SK-N-SH (cell line): ENCODE results near the gene PRPH. TPM values are rescaled to one million over a fixed set of nuclear protein-coding genes. Genes with fewer than 3 reads are reported as not detected.
A peak's percentile ranks its signal among the peaks of the same experiment; 100 is the strongest.

Experiments used
- CTCF ChIA-PET: fragments of 300-600, 350-600 bp; formaldehyde crosslinking; extraction: SDS; loops from one replicate; lab custom pipeline; 2021; lab: Yijun Ruan, JAX
- POLR2A ChIA-PET: fragments of 350-600 bp; sonication (Branson Sonifier 250); formaldehyde crosslinking; extraction: SDS; loops from one replicate; lab custom pipeline; 2020; ENCODE audit warnings: antibody characterized with exemption, inconsistent platforms; lab: Yijun Ruan, JAX
- DNase-seq: peaks from one replicate; pipeline ENCODE4 v3.0.0; 2012
- H2AFZ ChIP-seq: fragments of 200-600 bp; sonication (generic); 2 replicates; pipeline ENCODE4 v1.8.1; 2016; ENCODE audit warnings: antibody characterized with exemption, mild to moderate bottlenecking, low read depth
- H3F3A ChIP-seq: fragments of 200-600 bp; sonication (generic); replicated peaks from 2 replicates; pipeline ENCODE3; 2016; ENCODE audit warnings: antibody characterized with exemption, mild to moderate bottlenecking; ENCODE audit not compliant: insufficient read depth
- H3K27ac ChIP-seq, 2 experiments: fragments of 200-500 bp in 1 of 2; fragments of 200-600 bp in 1 of 2; sonication (Bioruptor generic) in 1 of 2; sonication (generic), shearing (Covaris generic) in 1 of 2; 2 replicates each; pipeline versions ENCODE4 v1.5.1 to v1.6.1; 2014 to 2016; ENCODE audit warnings: low read depth in 2 of 2, inconsistent platforms in 1 of 2, low read length in 1 of 2, mild to moderate bottlenecking in 1 of 2, mixed read lengths in 1 of 2
- H3K27me3 ChIP-seq: fragments of 200-600 bp; sonication (generic), shearing (Covaris generic); 2 replicates; pipeline ENCODE4 v1.6.1; 2016; ENCODE audit warnings: mixed run types; ENCODE audit not compliant: insufficient read depth
- H3K36me3 ChIP-seq, 2 experiments: fragments of 200-500 bp in 1 of 2; fragments of 200-600 bp in 1 of 2; sonication (Bioruptor generic) in 1 of 2; sonication (generic) in 1 of 2; replicated peaks in 1 of 2; 2 replicates each; pipeline versions ENCODE3 to v1.5.1; 2014 to 2016; ENCODE audit warnings: low read length in 1 of 2, mild to moderate bottlenecking in 1 of 2; ENCODE audit not compliant: insufficient read depth in 2 of 2, control insufficient read depth in 1 of 2
- H3K4me1 ChIP-seq, 2 experiments: fragments of 200-500 bp in 1 of 2; fragments of 200-600 bp in 1 of 2; sonication (Bioruptor generic) in 1 of 2; sonication (generic), shearing (Covaris generic) in 1 of 2; 2 replicates each; pipeline versions ENCODE4 v1.5.1 to v1.6.1; 2014 to 2016; ENCODE audit warnings: low read depth in 1 of 2, low read length in 1 of 2, mixed run types in 1 of 2; ENCODE audit not compliant: insufficient read depth in 2 of 2, control insufficient read depth in 1 of 2
- H3K4me2 ChIP-seq: fragments of 200-600 bp; sonication (generic), shearing (Covaris generic); 2 replicates; pipeline ENCODE4 v1.6.1; 2017; ENCODE audit warnings: mixed run types
- H3K4me3 ChIP-seq, 2 experiments: fragments of 200-500 bp in 1 of 2; fragments of 200-600 bp in 1 of 2; sonication (Bioruptor generic) in 1 of 2; sonication (generic), shearing (Covaris generic) in 1 of 2; 2 replicates each; pipeline versions ENCODE4 v1.5.1 to v1.8.1; 2014 to 2016; ENCODE audit warnings: low read depth in 2 of 2, inconsistent platforms in 1 of 2, low read length in 1 of 2, mild to moderate bottlenecking in 1 of 2, mixed read lengths in 1 of 2, moderate library complexity in 1 of 2
- H3K79me2 ChIP-seq: fragments of 200-600 bp; sonication (generic); 2 replicates; pipeline ENCODE4 v1.8.1; 2017; ENCODE audit warnings: mild to moderate bottlenecking; ENCODE audit not compliant: insufficient read depth
- H3K9ac ChIP-seq: fragments of 200-600 bp; sonication (generic); 2 replicates; pipeline ENCODE4 v1.6.1; 2017; ENCODE audit warnings: mixed run types
- H3K9me2 ChIP-seq: fragments of 200-600 bp; sonication (generic); 2 replicates; pipeline ENCODE4 v1.6.1; 2017; ENCODE audit warnings: mixed run types
- H3K9me3 ChIP-seq: fragments of 200-600 bp; sonication (generic); 2 replicates; pipeline ENCODE4 v1.6.1; 2017; ENCODE audit warnings: mixed run types, mild to moderate bottlenecking, moderate library complexity
- H4K20me1 ChIP-seq: fragments of 200-600 bp; sonication (generic); 2 replicates; pipeline ENCODE4 v1.6.1; 2017; ENCODE audit warnings: mild to moderate bottlenecking, mixed run types; ENCODE audit not compliant: insufficient read depth
- CHD2 ChIP-seq: fragments of 150-350 bp; IDR thresholded peaks from 2 replicates; pipeline ENCODE4 v1.6.1; 2018; ENCODE audit warnings: low read length; ENCODE audit not compliant: partially characterized antibody
- EP300 ChIP-seq, 2 experiments: IDR thresholded peaks; 2 replicates each; pipeline versions ENCODE4 v1.4.0 to v1.6.1; 2012; ENCODE audit warnings: borderline replicate concordance in 1 of 2, low read depth in 1 of 2, low read length in 1 of 2
- EZH2phosphoT487 ChIP-seq: fragments of 200-600 bp; sonication (generic); IDR thresholded peaks from 2 replicates; pipeline ENCODE4 v1.6.1; 2017; ENCODE audit warnings: low read depth, mixed run types, mild to moderate bottlenecking, antibody characterized with exemption, moderate library complexity, borderline replicate concordance
- FOXJ3 ChIP-seq: sonication (generic); formaldehyde crosslinking; IDR thresholded peaks from 2 replicates; pipeline ENCODE4 v1.5.1; 2020; ENCODE audit warnings: mild to moderate bottlenecking, missing genetic modification reagents
- GABPA ChIP-seq: IDR thresholded peaks from 2 replicates; pipeline ENCODE4 v1.4.0; 2012; ENCODE audit warnings: low read depth, mild to moderate bottlenecking
- GATA2 ChIP-seq: sonication (generic); formaldehyde crosslinking; IDR thresholded peaks from 2 replicates; pipeline ENCODE4 v1.5.0; 2020; ENCODE audit warnings: mild to moderate bottlenecking, missing genetic modification reagents
- IRF3 ChIP-seq: fragments of 150-350 bp; IDR thresholded peaks from 2 replicates; pipeline ENCODE4 v1.6.1; 2016; ENCODE audit warnings: mild to moderate bottlenecking, low read depth, low read length
- MAX ChIP-seq: IDR thresholded peaks from 2 replicates; pipeline ENCODE4 v1.4.0; 2012; ENCODE audit warnings: low read depth
- MXI1 ChIP-seq: IDR thresholded peaks from 2 replicates; pipeline ENCODE4 v1.6.1; 2012; ENCODE audit warnings: mild to moderate bottlenecking, low read depth, low read length, improper control_type of control experiment
- POLR2AphosphoS5 ChIP-seq: IDR thresholded peaks from 2 replicates; pipeline ENCODE4 v1.6.1; 2012; ENCODE audit warnings: low read depth, low read length
- RAD21 ChIP-seq: IDR thresholded peaks from 2 replicates; pipeline ENCODE4 v1.6.1; 2012; ENCODE audit warnings: mild to moderate bottlenecking, low read length
- RCOR1 ChIP-seq: fragments of 150-350 bp; IDR thresholded peaks from 2 replicates; pipeline ENCODE4 v1.6.1; 2017; ENCODE audit warnings: antibody characterized with exemption, low read length
- REST ChIP-seq: IDR thresholded peaks from 2 replicates; pipeline ENCODE4 v1.6.1; 2012; ENCODE audit warnings: mild to moderate bottlenecking, low read depth, low read length, moderate library complexity
- RXRA ChIP-seq: IDR thresholded peaks from 2 replicates; pipeline ENCODE4 v1.4.0; 2012; ENCODE audit warnings: low read depth, mild to moderate bottlenecking, borderline replicate concordance
- SIN3A ChIP-seq: IDR thresholded peaks from 2 replicates; pipeline ENCODE4 v1.6.1; 2012; ENCODE audit warnings: low read depth, mild to moderate bottlenecking, low read length, moderate library complexity, borderline replicate concordance
- TCF12 ChIP-seq: IDR thresholded peaks from 2 replicates; pipeline ENCODE4 v1.4.0; 2012
- USF2 ChIP-seq: fragments of 150-350 bp; IDR thresholded peaks from 2 replicates; pipeline ENCODE4 v1.6.1; 2017; ENCODE audit warnings: antibody characterized with exemption, low read length, low read depth, borderline replicate concordance
- WGBS: methylation state at CpG from one replicate; pipeline ENCODE4 v1.1.6; 2017; ENCODE audit warnings: low lambda C conversion rate; 5-methylcytosine and 5-hydroxymethylcytosine counted together
- polyA plus RNA-seq, 3 experiments: library from polyadenylated mRNA; depleted of rRNA; stranded (reverse); fragments of >200 nt; gene quantifications; 2 replicates each; pipeline ENCODE4 v1.2.3, GENCODE V29; 2012

Gene PRPH
- polyA plus RNA-seq, 1 of the 3 experiments (the other 2 are of a cell fraction), result 1.9 TPM

- POLR2A ChIA-PET, result no interaction called here
These were observed 33.2 kb upstream of the PRPH start for GRCh38 chr12:49261721-49262120.

GRCh38 chr12:49263400-49263763 is 31.6 kb upstream of the PRPH start:
- Histone ChIP-seq H3K79me2 (no peaks in the 10 kb centered on the region), H3F3A (peaks cover 49% of the 10 kb centered on the region), H3K9me2 (no peaks in the 10 kb centered on the region), H3K27me3 (no peaks in the 10 kb centered on the region), H3K4me3 (no peak overlapping the region), H3K27ac (no peak overlapping the region), H3K9ac (no peak overlapping the region), H2AFZ (no peak overlapping the region), H3K4me1 (peaks cover 0 to 31% of the 10 kb centered on the region in 2 experiments; a peak in 2 of 4 replicates), H4K20me1 (no peaks in the 10 kb centered on the region), H3K4me2 (no peak overlapping the region), H3K36me3 (no peaks in the 10 kb centered on the region), H3K9me3 (no peaks in the 10 kb centered on the region)
- no peak for DNase-seq
- ChIA-PET CTCF (interaction anchor here (0.8 to 2.2 kb wide), 13 partner anchors 9 to 250 kb away, joined by 3 to 24 read pairs (median 3); partner anchors contain the start of gene DNAJC22), POLR2A (no interaction called here)
- WGBS, result 95% methylated on average over 5 of the region's 5 CpGs
- TF ChIP-seq GATA2 (CRISPR knock-in tag) (no peak), RAD21 (no peak), IRF3 (no peak), RCOR1 (no peak), EP300 (IDR thresholded peaks at IDR 0.05; ENCODE audit: borderline replicate concordance in 1 of 2, low read depth in 1 of 2, low read length in 1 of 2) (no peak), RXRA (no peak), POLR2AphosphoS5 (no peak), USF2 (no peak), GABPA (no peak), REST (no peak), FOXJ3 (CRISPR knock-in tag) (no peak), MAX (no peak), SIN3A (no peak), MXI1 (no peak), EZH2phosphoT487 (no peak), CHD2 (no peak)

More at GRCh38 chr12:49261721-49262120, 33.2 kb upstream of the PRPH start:
- no peaks in the 10 kb centered on the region for H3K9me3 ChIP-seq
- H3K4me2 ChIP-seq, result no peak overlapping the region
- H3K27ac ChIP-seq, result peak overlapping the region in 1 of 2 experiments; percentile 78; a peak in 2 of 4 replicates
- H3K79me2 ChIP-seq, result no peaks in the 10 kb centered on the region
- H3K4me3 ChIP-seq, result no peak overlapping the region
- WGBS, result 83% methylated on average over 2 of the region's 2 CpGs
- TF ChIP-seq GATA2 (CRISPR knock-in tag) (no peak), TCF12 (0 out of 2 replicates have a peak, but pooled peaks have one; percentile 8), RAD21 (no peak)
- TF ChIP-seq, all 33 proteins: peak for 1
- Histone ChIP-seq H3K9me2 (no peaks in the 10 kb centered on the region), H3K4me1 (peaks cover 0 to 21% of the 10 kb centered on the region in 2 experiments; a peak in 2 of 4 replicates), H3K9ac (no peak overlapping the region), H3F3A (peaks cover 40% of the 10 kb centered on the region), H4K20me1 (no peaks in the 10 kb centered on the region), H2AFZ (peak overlapping the region; percentile 31), H3K36me3 (no peaks in the 10 kb centered on the region), H3K27me3 (no peaks in the 10 kb centered on the region)
- DNase-seq, result no peak
- CTCF ChIA-PET, result interaction anchor here (0.6 kb wide), 1 partner anchor 277 kb away, joined by 3 read pairs; the partner anchor contains the start of gene KCNH3
